CD14-positive monocyte (primary cell): ENCODE measurements around the gene CHMP1B. TPM values are rescaled to one million over a fixed set of nuclear protein-coding genes. Genes with fewer than 3 reads are reported as not detected.
A peak's percentile ranks its signal among the peaks of the same experiment; 100 is the strongest.

Experiments used
- DNase-seq, 3 donors: peaks; one replicate each; pipeline ENCODE4 v3.0.0-alpha.2; 2011 to 2022
- H2AFZ ChIP-seq: 2 replicates; pipeline ENCODE4 v1.6.0; 2012; ENCODE audit warnings: mild to moderate bottlenecking, low read depth, low read length, inconsistent platforms; ENCODE audit not compliant: insufficient read depth, poor library complexity, severe bottlenecking
- H3K27ac ChIP-seq, 2 donors: 1 replicate in 1 of 2; 2 replicates in 1 of 2; pipeline ENCODE4 v1.5.1; 2012 to 2013; ENCODE audit warnings: low read length in 2 of 2, control low read depth in 1 of 2, inconsistent platforms in 1 of 2, low read depth in 1 of 2, mild to moderate bottlenecking in 1 of 2
- H3K27me3 ChIP-seq, 2 donors: one replicate each; pipeline versions ENCODE4 v1.6.0 to v1.6.1; 2011 to 2013; ENCODE audit warnings: low read length in 2 of 2; ENCODE audit not compliant: control insufficient read depth in 2 of 2, insufficient read depth in 2 of 2
- H3K36me3 ChIP-seq, 2 donors: replicated peaks in 1 of 2; 1 replicate in 1 of 2; 2 replicates in 1 of 2; pipeline versions ENCODE4 v1.5.1 to v1.6.1; 2012 to 2013; ENCODE audit warnings: low read length in 2 of 2, control low read depth in 1 of 2, inconsistent platforms in 1 of 2, mild to moderate bottlenecking in 1 of 2; ENCODE audit not compliant: insufficient read depth in 2 of 2, control insufficient read depth in 1 of 2
- H3K4me1 ChIP-seq, 2 donors: 1 replicate in 1 of 2; 2 replicates in 1 of 2; pipeline versions ENCODE4 v1.5.1 to v1.6.1; 2012 to 2013; ENCODE audit warnings: low read length in 2 of 2, control low read depth in 1 of 2, inconsistent platforms in 1 of 2, mild to moderate bottlenecking in 1 of 2, moderate library complexity in 1 of 2; ENCODE audit not compliant: insufficient read depth in 2 of 2, control insufficient read depth in 1 of 2
- H3K4me2 ChIP-seq: replicated peaks from 2 replicates; pipeline ENCODE3; 2012; ENCODE audit warnings: low read length, moderate library complexity, mild to moderate bottlenecking; ENCODE audit not compliant: poor library complexity, severe bottlenecking; ENCODE audit errors: extremely low read depth
- H3K4me3 ChIP-seq, 3 experiments: fragments of 200-600 bp in 1 of 3; sonication (generic) in 1 of 3; replicated peaks in 1 of 3; 1 replicate in 2 of 3; 2 replicates in 1 of 3; pipeline ENCODE4 v1.5.1; 2011 to 2013; ENCODE audit warnings: low read length in 3 of 3, mild to moderate bottlenecking in 3 of 3, control low read depth in 2 of 3, low read depth in 2 of 3, inconsistent platforms in 1 of 3, moderate library complexity in 1 of 3
- H3K79me2 ChIP-seq: 2 replicates; pipeline ENCODE4 v1.6.0; 2012; ENCODE audit warnings: mild to moderate bottlenecking, control low read depth, inconsistent platforms, low read length, moderate library complexity; ENCODE audit not compliant: insufficient read depth
- H3K9ac ChIP-seq: 2 replicates; pipeline ENCODE4 v1.6.0; 2017; ENCODE audit warnings: low read length, mild to moderate bottlenecking; ENCODE audit not compliant: insufficient read depth, poor library complexity, severe bottlenecking
- H3K9me3 ChIP-seq, 2 donors: replicated peaks in 1 of 2; 1 replicate in 1 of 2; 2 replicates in 1 of 2; pipeline versions ENCODE4 v1.5.1 to v1.6.1; 2012 to 2013; ENCODE audit warnings: low read length in 2 of 2, control low read depth in 1 of 2; ENCODE audit not compliant: control insufficient read depth in 1 of 2, insufficient read depth in 1 of 2
- H4K20me1 ChIP-seq: 2 replicates; pipeline ENCODE4 v1.6.0; 2012; ENCODE audit warnings: mild to moderate bottlenecking, low read length, control low read depth, moderate library complexity; ENCODE audit not compliant: insufficient read depth
- H3K27ac Mint-ChIP-seq, 7 donors: one replicate each; pipeline ENCODE4 v1.8.0; 2020; ENCODE audit warnings: mild to moderate bottlenecking in 7 of 7, mixed read lengths in 7 of 7, moderate library complexity in 6 of 7, inconsistent platforms in 2 of 7
- H3K27me3 Mint-ChIP-seq, 3 donors: one replicate each; pipeline ENCODE4 v1.8.0; 2021 to 2022; ENCODE audit warnings: low read depth in 3 of 3, mild to moderate bottlenecking in 3 of 3, mixed read lengths in 3 of 3, moderate library complexity in 3 of 3, inconsistent platforms in 1 of 3
- H3K36me3 Mint-ChIP-seq, 2 donors: one replicate each; pipeline ENCODE4 v1.8.0; 2020; ENCODE audit warnings: mixed read lengths in 2 of 2, inconsistent platforms in 1 of 2, mild to moderate bottlenecking in 1 of 2
- H3K4me1 Mint-ChIP-seq: one replicate; pipeline ENCODE4 v1.8.0; 2020; ENCODE audit warnings: mild to moderate bottlenecking, mixed read lengths
- H3K4me3 Mint-ChIP-seq, 2 donors: one replicate each; pipeline ENCODE4 v1.8.0; 2020; ENCODE audit warnings: mild to moderate bottlenecking in 2 of 2, mixed read lengths in 2 of 2, moderate library complexity in 1 of 2
- H3K9me3 Mint-ChIP-seq, 7 donors: one replicate each; pipeline ENCODE4 v1.8.0; 2020 to 2022; ENCODE audit warnings: mixed read lengths in 7 of 7, mild to moderate bottlenecking in 6 of 7, moderate library complexity in 6 of 7, inconsistent platforms in 2 of 7
- WGBS: methylation state at CpG from one replicate; pipeline ENCODE4 v1.1.5; 2013; ENCODE audit warnings: missing lambda C conversion rate; ENCODE audit not compliant: insufficient coverage; 5-methylcytosine and 5-hydroxymethylcytosine counted together
- intact Hi-C, 2 donors: fragments of 100-400 bp; cut with micrococcal nuclease; formaldehyde crosslinking; loops; one replicate each; pipeline versions ENCODE4 v1.15.0 to v1.15.1; 2023
- polyA plus RNA-seq, 3 donors: library from polyadenylated mRNA; depleted of rRNA in 1 of 3; unstranded in 2 of 3; stranded (reverse) in 1 of 3; fragments of 300-500 nt in 2 of 3; fragments of >200 nt in 1 of 3; fragmentation: Illumina TruSeq in 2 of 3; gene quantifications; 1 replicate in 2 of 3; 2 replicates in 1 of 3; pipeline ENCODE4 v1.2.3, GENCODE V29; 2012 to 2021
- TF ChIP-seq, protein P1 (sequence below): fragments of 200-600 bp; IDR thresholded peaks from one replicate; pipeline ENCODE4 v1.8.0; 2022; ENCODE audit warnings: antibody characterized with exemption, mild to moderate bottlenecking

CHMP1B gene
- polyA plus RNA-seq, 3 donors: 95.2 to 182 (median 105) TPM

GRCh38 chr18:11872479-11873136 is 21.4 kb downstream of the CHMP1B start:
- intact Hi-C loops: no loop called here
- no peak overlapping the region for H2AFZ ChIP-seq
- H3K4me1 ChIP-seq: no peaks in the 10 kb centered on the region
- H3K79me2 ChIP-seq: no peaks in the 10 kb centered on the region
- H3K36me3 Mint-ChIP-seq: peaks cover 12 to 16% of the 10 kb centered on the region in 2 donors
- H3K9ac ChIP-seq: no peak overlapping the region
- peak in 2 of 3 donors; percentile 31 to 47 for DNase-seq
- no peaks in the 10 kb centered on the region for H3K27me3 ChIP-seq
- no peak overlapping the region for H3K4me3 ChIP-seq
- H3K36me3 ChIP-seq: peaks cover 0 to 2% of the 10 kb centered on the region in 2 donors
- H3K4me1 Mint-ChIP-seq: no peaks in the 10 kb centered on the region
- no peak overlapping the region for H3K27ac ChIP-seq
- TF ChIP-seq, protein P1, sequence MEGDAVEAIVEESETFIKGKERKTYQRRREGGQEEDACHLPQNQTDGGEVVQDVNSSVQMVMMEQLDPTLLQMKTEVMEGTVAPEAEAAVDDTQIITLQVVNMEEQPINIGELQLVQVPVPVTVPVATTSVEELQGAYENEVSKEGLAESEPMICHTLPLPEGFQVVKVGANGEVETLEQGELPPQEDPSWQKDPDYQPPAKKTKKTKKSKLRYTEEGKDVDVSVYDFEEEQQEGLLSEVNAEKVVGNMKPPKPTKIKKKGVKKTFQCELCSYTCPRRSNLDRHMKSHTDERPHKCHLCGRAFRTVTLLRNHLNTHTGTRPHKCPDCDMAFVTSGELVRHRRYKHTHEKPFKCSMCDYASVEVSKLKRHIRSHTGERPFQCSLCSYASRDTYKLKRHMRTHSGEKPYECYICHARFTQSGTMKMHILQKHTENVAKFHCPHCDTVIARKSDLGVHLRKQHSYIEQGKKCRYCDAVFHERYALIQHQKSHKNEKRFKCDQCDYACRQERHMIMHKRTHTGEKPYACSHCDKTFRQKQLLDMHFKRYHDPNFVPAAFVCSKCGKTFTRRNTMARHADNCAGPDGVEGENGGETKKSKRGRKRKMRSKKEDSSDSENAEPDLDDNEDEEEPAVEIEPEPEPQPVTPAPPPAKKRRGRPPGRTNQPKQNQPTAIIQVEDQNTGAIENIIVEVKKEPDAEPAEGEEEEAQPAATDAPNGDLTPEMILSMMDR: peak; percentile 55
- peak overlapping the region in 1 of 7 donors; percentile 42 for H3K27ac Mint-ChIP-seq
- peaks cover 2 to 9% (median 4%) of the 10 kb centered on the region in 7 donors for H3K9me3 Mint-ChIP-seq
- H4K20me1 ChIP-seq: no peaks in the 10 kb centered on the region
- H3K4me2 ChIP-seq: no peak overlapping the region
- 86% methylated on average over 12 of the region's 13 CpGs for WGBS
- H3K9me3 ChIP-seq: no peaks in the 10 kb centered on the region
- peaks cover 2 to 12% (median 8%) of the 10 kb centered on the region in 3 donors for H3K27me3 Mint-ChIP-seq
- no peak overlapping the region for H3K4me3 Mint-ChIP-seq

- no peaks in the 10 kb centered on the region for H4K20me1 ChIP-seq
- Mint-ChIP-seq H3K9me3 (peaks cover 2 to 9% (median 4%) of the 10 kb centered on the region in 7 donors), H3K36me3 (peaks cover 14 to 21% of the 10 kb centered on the region in 2 donors), H3K27ac (peak overlapping the region in 1 of 7 donors; percentile 50), H3K27me3 (peaks cover 2 to 11% (median 6%) of the 10 kb centered on the region in 3 donors), H3K4me1 (no peaks in the 10 kb centered on the region), H3K4me3 (no peak overlapping the region)
- H3K79me2 ChIP-seq: no peaks in the 10 kb centered on the region
- H3K4me2 ChIP-seq: no peak overlapping the region
- WGBS: 88% methylated on average over 14 of the region's 15 CpGs
- TF ChIP-seq, protein P1: no peak
- H3K36me3 ChIP-seq: peaks cover 0 to 2% of the 10 kb centered on the region in 2 donors
- H3K27me3 ChIP-seq: no peaks in the 10 kb centered on the region
- intact Hi-C loops: no loop called here
- H3K4me1 ChIP-seq: no peaks in the 10 kb centered on the region
- no peak for DNase-seq
- H3K4me3 ChIP-seq: no peak overlapping the region
- H3K9ac ChIP-seq: no peak overlapping the region
- no peak overlapping the region for H3K27ac ChIP-seq
- H3K9me3 ChIP-seq: no peaks in the 10 kb centered on the region
- H2AFZ ChIP-seq: no peak overlapping the region
Measured at GRCh38 chr18:11873670-11874340, 22.6 kb downstream of the CHMP1B start.
